ENCODE data around the gene DIP2C.
"Not testable (repeated sequence)": the region's sequence is repeated elsewhere in the genome, so short reads cannot be mapped to it uniquely, and the experiment has no call there.

DIP2C gene

DNA sequence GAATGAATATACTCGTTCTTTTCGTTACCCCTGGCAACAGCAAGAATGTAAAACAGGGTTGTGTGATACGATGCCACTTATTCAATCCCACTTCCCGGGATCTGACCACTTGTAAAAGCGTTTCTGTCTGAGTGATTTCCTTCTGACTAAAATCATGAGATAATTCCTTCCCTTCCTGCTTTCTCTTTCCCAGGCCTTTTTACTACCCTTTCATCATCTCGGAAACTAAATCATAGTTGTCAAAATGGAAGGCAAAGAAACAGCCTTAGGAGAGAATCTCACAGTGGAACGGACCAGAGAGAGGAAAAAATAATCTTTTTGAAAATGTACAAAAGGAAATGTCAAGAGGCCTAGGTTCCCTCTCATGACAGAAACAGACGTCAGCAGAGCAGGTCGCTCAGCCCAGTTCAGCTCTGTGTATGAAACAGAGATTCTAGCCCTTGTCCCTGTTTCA lies 29.8 kb downstream of the DIP2C start:
- DNase-seq (ENCODE audit: low spot score): no peak

DNA sequence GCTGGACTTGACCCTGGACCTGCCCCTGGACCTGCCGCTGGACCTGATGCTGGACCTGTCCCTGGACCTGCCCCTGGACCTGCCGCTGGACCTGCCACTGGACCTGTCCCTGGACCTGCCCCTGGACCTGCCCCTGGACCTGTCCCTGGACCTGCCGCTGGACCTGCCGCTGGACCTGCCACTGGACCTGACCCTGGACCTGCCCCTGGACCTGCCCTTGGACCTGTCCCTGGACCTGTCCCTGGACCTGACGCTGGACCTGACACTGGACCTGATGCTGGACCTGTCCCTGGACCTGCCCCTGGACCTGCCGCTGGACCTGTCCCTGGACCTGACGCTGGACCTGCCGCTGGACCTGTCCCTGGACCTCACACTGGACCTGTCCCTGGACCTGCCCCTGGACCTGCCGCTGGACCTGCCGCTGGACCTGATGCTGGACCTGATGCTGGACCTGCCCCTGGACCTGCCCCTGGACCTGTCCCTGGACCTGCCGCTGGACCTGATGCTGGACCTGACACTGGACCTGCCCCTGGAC lies 31.6 kb downstream of the DIP2C start:
- DNase-seq (ENCODE audit: low spot score): not testable (repeated sequence)

DNA sequence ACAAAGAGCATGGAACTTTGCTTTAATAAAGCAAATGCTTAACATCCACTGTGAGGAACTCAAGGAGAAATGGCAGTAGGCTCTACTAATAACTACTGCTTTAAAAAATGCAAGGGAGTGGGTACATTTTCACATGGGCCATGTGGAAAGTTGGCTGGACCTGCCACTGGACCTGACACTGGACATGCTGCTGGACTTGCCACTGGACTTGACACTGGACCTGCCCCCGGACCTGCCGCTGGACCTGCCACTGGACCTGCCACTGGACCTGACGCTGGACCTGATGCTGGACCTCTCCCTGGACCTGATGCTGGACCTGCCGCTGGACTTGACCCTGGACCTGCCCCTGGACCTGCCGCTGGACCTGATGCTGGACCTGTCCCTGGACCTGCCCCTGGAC lies 32.6 kb downstream of the DIP2C start:
- no peak for DNase-seq (ENCODE audit: low spot score)

DNA sequence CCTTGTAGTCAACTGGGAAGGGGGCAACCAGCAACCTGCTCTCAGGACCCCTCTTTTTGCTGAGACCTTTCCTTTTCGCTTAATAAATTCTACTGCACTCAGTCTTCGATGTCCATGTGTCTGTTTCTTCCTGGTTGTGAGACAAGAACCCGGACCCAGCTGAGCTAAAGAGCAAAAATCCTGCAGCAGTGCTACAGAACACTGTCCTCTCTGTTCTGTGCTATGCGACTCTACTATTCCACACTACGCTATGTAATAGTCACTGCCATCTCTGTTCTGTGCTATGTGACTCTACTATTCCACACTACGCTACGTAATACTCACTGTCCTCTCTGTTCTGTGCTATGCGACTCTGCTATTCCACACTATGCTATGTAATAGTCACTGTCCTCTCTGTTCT lies 34.3 kb downstream of the DIP2C start:
- DNase-seq (ENCODE audit: low spot score): no peak

DNA sequence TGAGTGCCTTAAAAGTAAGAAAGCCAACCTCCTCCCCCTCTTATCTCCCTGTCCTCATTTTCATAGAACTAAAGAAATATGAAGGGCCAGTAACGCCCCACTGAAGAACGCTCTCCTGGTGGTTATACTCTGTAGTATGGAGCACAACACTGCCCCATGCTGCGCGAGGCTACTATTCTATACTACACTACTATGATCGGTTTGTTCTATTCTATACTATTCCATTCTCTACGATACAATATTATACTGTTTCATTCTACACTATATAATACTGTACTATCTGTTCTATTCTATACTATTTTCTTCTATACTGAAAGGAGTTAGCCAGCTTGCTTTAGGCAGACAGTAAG lies 34.8 kb downstream of the DIP2C start:
- DNase-seq (ENCODE audit: low spot score): no peak

DNA sequence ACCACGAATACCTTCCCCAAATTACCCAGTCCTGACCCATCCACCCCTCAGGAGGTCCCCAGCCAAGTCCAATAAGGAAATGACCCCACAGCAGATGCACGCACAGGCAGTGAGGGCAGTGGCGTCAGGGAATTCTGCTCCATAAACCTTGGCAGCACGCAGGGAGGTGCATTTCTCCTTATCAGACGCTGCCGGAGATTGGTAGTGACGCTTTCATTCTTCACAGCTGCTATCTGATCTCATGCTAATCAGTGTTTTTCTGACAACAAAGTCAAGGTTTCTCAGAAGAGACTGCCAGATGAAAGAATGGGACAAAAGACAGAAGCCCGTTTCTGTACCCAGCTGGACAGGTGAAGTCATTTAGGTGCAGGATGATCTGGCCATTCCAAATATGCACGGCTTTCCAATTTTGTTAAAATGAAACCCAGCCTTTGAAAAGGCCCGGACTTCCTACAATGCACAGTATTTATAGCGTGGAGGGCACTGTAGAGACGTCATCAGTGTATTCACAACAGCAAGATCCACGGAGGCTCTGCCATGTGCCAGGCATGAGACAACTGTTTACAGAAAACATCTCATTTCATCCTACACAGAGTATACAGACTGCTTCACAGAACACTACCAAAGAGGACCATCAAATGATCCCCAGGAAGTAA lies 35.3 kb downstream of the DIP2C start:
- DNase-seq (ENCODE audit: low spot score): no peak

DNA sequence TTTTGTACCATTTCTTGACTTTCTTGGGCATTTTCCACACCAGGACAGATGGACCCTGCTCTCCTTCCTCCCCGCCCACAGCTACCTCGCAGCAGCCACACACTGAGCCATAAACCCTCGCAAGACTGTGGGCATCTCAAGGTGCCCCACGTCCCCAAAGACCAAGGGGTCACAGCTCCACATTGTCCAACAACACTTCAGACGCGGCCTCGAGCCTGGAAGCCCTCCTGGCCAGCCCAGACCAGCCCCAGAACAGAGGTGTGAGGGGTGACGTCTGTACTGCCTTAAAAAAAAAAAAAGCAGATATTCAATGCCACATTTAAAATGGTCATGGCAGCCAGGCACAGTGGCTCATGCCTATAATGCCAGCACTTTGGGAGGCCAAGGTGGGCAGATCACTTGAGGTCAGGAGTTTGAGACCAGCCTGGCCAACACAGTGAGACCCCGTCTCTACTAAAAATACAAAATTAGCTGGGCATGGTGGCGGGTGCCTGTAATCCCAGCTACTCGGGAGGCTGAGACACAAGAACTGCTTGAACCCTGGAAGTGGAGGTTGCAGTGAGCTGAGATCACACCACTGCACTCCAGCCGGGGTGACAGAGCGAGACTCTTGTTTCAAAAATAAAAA lies 36.5 kb downstream of the DIP2C start:
- DNase-seq (ENCODE audit: low spot score): not testable (repeated sequence)

DNA sequence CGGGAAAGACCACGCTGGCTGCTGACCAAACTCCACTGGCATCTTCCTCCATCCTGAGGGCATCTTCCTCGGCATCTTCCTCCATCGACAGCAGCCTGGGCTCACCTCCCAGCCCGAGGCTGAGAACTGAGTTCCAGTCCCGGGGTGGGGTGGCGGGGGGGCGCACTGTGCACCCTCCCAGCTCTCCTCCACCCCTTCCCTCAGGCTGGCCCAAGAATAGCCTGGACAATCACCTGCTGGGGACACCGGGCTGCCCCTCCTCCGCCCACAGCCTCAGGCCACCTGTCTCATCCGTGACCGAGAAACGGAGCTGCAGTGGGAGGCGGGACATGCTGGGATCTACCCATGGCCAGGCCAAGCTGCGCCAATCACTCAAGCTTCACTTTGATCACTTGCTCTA lies 37.2 kb downstream of the DIP2C start:
- DNase-seq (ENCODE audit: low spot score): no peak

DNA sequence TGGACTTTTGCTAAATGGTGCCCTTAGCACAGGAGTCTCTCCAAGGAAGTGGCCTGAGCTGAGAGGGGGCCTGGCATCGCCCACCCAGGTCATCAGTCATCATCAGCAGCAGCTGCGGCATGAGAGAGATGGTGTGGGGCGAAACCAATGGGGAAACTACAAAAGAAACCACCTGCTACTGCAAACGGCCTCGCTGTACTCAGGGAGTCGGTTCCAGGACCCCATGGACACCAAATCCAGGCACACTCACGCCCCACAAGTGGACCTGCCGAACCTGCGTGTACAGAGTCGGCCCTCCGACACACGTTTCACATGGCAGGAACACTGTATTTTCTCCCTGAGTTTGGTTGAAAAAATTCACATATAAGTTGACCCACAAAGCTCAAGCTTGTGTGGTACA lies 37.8 kb downstream of the DIP2C start:
- no peak for DNase-seq (ENCODE audit: low spot score)

DNA sequence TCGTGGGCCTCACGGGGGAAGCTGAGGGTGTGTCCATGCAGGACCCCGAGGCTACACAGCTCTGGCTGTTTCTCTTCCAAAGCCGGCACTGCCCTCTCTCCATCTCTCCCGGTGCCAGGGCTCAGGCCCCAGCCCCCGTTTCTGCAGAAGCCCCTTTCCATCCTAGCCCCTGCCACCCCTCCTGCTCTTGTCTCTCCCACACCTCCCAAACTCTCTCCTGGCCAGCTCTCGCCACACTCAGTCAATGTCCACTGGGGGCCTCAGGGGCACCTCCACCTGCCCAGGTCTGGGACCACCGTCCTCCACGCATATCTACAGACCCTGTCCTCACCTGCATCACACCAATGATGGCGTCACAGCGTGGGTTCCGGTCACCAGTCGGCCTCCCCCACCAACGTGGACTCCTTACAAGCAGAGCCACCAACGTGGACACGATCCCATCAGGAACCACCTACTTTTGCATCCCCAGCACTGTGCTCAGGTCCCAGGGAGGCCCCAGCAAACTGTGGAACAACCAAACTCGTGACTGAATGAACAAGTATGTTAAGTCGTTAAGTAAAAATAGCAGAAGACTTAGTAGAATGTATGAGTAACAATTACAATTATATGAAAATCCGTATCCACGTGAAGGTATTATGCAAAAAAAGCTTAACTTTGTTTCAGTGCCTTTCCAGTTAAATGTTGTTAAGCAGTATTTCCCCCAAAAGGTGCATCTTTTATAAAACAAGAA lies 38.4 kb downstream of the DIP2C start:
- no peak for DNase-seq (ENCODE audit: low spot score)

DNA sequence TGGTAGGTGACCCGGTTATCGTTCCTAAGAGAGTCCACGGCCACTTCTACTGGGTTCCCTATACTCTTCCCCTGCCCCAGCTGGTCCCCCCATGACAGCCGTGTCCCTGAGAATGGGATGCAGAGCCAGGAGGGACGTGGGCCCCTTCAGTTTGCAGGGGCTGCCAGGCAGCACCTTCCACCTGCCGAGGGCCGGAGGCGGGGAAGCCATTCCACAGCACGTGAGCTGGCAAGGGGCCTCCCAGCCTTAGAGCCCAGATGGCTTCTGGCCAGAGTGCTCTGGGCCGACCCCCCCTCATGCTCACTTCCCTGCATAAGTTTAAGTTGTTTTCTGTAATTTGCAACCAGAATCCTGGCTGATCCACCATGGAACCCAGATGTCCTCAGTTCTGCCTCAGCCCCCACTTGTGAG lies 39.0 kb downstream of the DIP2C start:
- no peak for DNase-seq (ENCODE audit: low spot score)

DNA sequence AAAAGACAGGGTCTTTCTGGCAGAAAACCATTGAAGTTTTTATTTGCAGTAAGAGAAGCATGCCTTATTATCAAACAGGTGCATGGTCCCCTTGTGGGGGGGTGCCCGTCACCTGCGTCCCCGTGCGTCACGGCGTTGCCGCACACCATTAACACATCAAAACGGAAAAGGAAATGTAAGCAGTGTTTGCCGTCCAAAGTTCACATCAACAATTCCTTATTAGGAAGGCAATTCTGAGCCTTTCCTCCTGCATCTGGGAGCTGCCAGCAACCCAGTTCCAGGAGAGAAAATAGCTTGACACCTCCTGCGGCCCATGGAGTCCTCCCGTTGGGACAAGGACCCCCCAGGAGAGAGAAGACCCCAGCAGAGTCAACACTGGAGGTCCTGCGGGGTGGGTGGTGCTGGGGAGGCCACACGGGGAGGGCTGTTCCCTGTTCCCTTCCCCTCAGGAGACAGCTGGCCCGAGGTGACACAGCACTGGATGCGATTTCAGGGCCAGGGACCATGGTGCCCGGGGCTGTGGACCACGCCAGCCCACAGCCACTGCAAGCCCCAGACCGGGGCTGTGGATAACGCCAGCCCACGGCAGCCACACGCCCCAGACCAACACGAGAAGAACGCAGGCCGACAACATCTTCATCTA lies 39.5 kb downstream of the DIP2C start:
- DNase-seq (ENCODE audit: low spot score): no peak

DNA sequence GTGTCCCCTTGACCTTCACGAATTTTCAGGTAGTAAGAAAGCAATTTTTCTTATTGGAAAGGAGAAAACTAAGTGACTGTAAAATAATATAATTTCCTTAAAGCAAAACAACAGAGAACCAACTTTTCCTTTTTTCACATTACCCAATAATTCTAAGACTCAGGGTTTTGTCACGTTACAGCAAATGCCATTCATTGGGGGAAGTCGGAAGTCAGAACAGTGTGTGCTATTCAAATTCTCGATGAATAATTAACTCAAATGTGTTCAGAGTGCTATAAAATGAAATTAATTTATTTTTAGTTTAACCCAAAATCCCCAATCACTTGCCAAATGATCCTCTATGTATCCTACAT lies 40.0 kb downstream of the DIP2C start:
- DNase-seq (ENCODE audit: low spot score): no peak

DNA sequence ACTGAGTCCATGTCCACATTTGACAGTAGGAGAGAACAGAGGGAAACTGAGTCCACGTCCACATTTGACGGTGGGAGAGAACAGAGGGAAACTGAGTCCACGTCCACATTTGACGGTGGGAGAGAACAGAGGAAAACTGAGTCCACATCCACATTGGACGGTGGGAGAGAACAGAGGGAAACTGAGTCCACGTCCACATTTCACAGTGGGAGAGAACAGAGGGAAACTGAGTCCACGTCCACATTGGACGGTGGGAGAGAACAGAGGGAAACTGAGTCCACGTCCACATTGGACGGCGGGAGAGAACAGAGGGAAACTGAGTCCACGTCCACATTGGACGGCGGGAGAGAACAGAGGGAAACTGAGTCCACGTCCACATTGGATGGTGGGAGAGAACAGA lies 42.4 kb downstream of the DIP2C start:
- not testable (repeated sequence) for DNase-seq (ENCODE audit: low spot score)

DNA sequence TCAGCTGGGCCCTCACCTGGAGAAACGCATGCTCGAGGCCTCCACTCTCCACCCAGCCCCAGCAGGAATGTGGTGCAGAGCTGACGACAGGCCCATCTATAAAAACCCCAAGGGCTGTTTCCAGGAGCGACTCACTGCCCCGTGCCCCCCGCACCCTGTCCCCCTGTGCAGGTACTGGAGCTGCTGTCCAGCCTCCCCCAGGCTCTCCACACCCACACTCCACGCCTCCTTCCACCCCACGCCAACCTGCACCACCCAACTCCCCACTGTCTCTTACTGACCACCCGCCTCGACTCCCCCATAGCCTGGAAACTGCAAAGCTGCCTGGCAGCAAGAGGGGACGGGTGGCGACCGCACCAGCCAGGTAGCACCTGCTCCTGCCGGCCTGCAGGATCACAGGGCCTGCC lies 43.3 kb downstream of the DIP2C start:
- no peak for DNase-seq (ENCODE audit: low spot score)

DNA sequence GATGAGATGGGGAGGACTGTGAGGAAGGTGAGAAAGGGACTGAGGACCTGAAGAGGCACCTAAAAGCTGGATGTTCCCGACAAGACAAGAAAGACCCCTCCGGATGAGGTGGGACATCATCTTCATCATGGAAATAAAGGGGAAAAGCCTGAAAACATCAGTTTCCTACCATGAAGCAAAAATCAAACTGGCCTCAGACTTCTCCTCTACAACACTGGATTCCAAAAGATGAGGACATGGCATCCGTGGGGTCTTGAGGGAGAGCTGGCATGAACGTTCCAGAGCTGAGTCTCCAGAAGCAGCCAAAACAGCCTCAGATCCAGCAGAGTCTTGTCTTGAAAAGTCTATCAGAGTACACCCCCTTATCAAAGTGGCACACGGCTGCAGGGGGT lies 44.5 kb downstream of the DIP2C start:
- DNase-seq (ENCODE audit: low spot score): no peak

DNA sequence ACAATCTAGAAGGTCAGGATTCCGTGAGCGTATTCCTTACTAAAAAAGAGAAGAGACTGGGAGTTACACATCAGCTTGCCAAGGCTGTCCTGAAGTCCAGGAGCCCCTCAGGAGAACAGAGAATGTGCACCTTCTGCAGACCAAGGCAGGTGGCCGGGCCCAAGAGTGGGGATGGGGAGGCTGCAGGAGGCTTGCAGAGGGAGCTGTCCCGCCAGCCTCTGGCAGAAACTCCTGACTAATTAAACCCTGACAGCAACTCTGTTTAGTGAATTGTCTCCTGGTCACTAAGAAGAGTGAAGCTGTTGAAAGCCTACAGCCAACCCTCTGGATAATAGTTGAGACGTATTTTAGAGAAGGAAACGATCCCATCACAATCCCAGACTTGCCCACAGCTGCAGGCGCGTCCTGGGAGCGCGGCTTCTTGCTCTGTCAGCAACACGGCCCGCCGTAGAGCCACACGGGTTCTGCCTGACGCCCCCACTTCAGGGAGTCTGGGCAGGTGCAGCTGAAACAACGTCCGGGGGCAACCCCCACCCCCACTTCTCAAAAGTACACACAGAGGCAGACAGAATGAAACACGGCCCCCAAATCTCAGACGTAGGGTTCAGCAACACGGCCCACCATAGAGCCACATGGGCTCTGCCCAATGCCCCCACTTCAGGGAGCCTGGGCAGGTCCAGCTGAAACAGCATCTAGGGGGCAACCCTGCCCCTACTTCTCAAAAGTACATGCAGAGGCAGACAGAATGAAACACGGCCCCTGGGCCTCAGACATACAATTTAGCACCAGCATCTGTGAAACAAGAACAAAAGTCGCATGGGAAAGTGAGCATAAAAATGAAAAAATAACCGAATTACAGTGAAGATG lies 45.2 kb downstream of the DIP2C start:
- DNase-seq (ENCODE audit: low spot score): no peak

DNA sequence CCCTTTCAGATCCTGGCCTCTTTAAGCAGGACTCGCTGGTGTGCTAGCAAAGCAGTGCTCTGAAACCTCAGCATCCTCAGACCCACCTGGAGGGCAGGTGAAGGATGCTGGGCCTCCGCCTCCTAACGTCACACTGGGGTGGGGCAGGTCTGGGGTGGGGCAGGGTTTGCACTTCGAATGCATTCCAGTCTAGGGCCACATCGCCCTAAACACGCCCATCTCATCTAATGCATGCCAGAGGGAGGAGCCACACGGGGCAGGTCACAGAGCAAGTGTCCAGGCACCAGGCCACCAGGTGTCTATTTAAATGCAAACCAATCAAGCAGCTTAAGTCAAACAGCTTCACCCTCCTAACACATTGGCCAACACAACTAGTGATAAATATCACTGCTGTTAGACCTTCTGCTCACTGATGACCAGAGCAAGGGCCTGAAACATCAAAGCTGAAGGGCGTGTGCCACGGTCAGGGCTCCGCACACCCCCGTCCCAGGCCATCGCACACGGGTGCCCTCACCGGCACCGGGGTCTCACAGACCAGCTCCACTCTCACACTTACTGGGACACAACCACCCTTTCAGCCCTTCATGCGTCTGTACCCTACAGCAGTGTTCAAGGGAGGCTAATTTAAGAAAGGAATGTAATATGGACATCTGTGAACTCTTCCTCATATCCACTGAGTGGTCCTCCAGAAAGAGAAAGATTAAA lies 47.1 kb downstream of the DIP2C start:
- no peak for DNase-seq (ENCODE audit: low spot score)

DNA sequence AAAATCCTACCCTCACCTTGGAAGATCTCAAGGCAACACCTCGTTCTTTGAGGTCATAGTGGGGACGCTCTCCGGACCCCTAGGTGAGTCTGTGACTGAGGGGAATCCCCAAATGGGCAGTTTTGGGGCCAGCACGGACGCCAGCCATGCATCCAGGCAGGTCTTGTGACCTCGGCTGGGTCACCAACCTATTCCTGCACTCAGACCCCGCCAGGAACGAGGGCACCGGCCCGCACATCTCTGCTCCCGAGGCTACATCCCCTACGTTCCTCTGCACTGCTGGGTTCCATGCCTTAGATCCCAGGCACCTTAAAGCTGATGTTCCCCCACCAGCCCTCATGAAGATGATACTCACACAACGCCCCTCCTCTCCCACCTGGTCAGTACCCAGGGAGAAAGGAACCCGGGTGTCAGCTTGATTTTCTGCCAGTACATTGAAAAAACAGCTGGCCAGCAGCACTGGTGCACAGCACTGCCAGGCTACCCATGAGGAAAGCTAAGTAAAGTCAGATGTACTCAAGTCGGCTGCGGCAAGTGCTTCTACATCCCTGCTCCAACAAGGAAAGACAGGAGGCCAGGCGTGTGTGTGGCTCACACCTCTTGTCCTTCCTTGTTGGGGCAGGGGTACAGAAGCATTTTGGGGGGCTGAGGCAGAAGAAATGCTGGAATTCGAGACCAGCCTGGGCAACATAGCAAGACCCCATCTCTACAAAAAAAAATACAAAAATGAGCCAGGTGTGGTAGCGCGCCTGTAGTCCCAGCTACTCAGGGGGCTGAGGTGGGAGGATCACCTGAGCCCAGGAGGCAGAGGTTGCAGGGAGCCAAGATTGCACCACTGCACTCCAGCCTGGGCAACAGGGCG lies 48.1 kb downstream of the DIP2C start:
- no peak for DNase-seq (ENCODE audit: low spot score)

DNA sequence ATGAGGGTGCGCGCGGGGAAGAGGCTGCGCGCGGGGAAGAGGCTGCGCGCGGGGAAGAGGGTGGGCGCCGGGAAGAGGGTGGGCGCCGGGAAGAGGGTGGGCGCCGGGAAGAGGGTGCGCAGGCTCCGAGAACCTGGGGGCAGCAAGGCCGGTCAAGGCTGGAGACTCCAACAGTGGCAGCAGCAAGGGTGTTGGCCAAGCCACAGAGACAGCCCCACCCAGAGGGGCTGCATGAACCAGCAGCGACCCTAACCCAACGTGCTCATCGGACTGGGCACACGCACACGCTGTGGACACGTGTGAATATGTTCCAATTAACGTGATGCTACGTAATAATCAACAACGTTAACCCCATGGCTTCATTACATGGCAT lies 48.8 kb downstream of the DIP2C start:
- no peak for DNase-seq (ENCODE audit: low spot score)
